Measurements from ENCODE around the gene NEDD8. TPM values are rescaled to one million over a fixed set of nuclear protein-coding genes. Genes with fewer than 3 reads are reported as not detected.

NEDD8 gene
- total and polyA plus RNA-seq, 2 experiments from 2014 or later: 138 to 326 TPM

- in situ Hi-C loops (cut with MboI): no loop called here
These were observed 46.4 kb downstream of the NEDD8 start for GRCh38 chr14:24185741-24186140.

GRCh38 chr14:24185026-24185425 is 47.1 kb downstream of the NEDD8 start:
- H3F3A ChIP-seq (ENCODE audit: insufficient read depth): peaks cover 24% of the 10 kb centered on the region
- H4K20me1 ChIP-seq (ENCODE audit: insufficient read depth): no peaks in the 10 kb centered on the region
- H2AFZ ChIP-seq: no peak overlapping the region
- H3K79me2 ChIP-seq (ENCODE audit: insufficient read depth): peaks cover 23% of the 10 kb centered on the region
- no peak overlapping the region for H3K4me2 ChIP-seq (ENCODE audit: unreplicated experiment)
- no peaks in the 10 kb centered on the region for H3K27me3 ChIP-seq (replicated peaks; ENCODE audit: insufficient read depth)
- no peak overlapping the region for H3K9ac ChIP-seq
- no peaks in the 10 kb centered on the region for H3K9me3 ChIP-seq (ENCODE audit: low read depth)
- no peak for TF ChIP-seq EZH2phosphoT487 (IDR thresholded peaks at IDR 0.05; ENCODE audit: insufficient read depth, low read depth)
- TF ChIP-seq EZH2 (IDR thresholded peaks at IDR 0.05; ENCODE audit: insufficient read depth, poor library complexity, severe bottlenecking): no peak
- H3K36me3 ChIP-seq (ENCODE audit: low read depth): peaks cover 9% of the 10 kb centered on the region; the same call in 1 of the 2 replicates
- 85 to 86% methylated on average over 7 of the region's 7 CpGs for WGBS, 2 experiments (ENCODE audit: low coverage in 1 of 2, low lambda C conversion rate in 2 of 2, missing lambda C conversion rate in 2 of 2)
- no peak overlapping the region for H3K4me3 ChIP-seq
- DNase-seq: no peak
- in situ Hi-C loops (cut with MboI): no loop called here
- H3K27ac ChIP-seq: no peak overlapping the region
- H3K9me2 ChIP-seq (ENCODE audit: insufficient read depth): no peaks in the 10 kb centered on the region
- peaks cover 18% of the 10 kb centered on the region for H3K4me1 ChIP-seq (ENCODE audit: insufficient read depth)

More at GRCh38 chr14:24185741-24186140, 46.4 kb downstream of the NEDD8 start:
- Histone ChIP-seq H3K4me2 (ENCODE audit: unreplicated experiment) (no peak overlapping the region), H3K4me1 (ENCODE audit: insufficient read depth) (peaks cover 13% of the 10 kb centered on the region), H3F3A (ENCODE audit: insufficient read depth) (peaks cover 17% of the 10 kb centered on the region), H3K79me2 (ENCODE audit: insufficient read depth) (peaks cover 23% of the 10 kb centered on the region), H3K27me3 (replicated peaks; ENCODE audit: insufficient read depth) (no peaks in the 10 kb centered on the region), H3K9me2 (ENCODE audit: insufficient read depth) (no peaks in the 10 kb centered on the region), H3K27ac (no peak overlapping the region), H3K9ac (no peak overlapping the region), H3K9me3 (ENCODE audit: low read depth) (no peaks in the 10 kb centered on the region), H2AFZ (no peak overlapping the region), H4K20me1 (ENCODE audit: insufficient read depth) (no peaks in the 10 kb centered on the region), H3K36me3 (ENCODE audit: low read depth) (peaks cover 6% of the 10 kb centered on the region; the same call in 1 of the 2 replicates), H3K4me3 (no peak overlapping the region)
- DNase-seq: no peak
- TF ChIP-seq EZH2 (IDR thresholded peaks at IDR 0.05; ENCODE audit: insufficient read depth, poor library complexity, severe bottlenecking) (no peak), EZH2phosphoT487 (IDR thresholded peaks at IDR 0.05; ENCODE audit: insufficient read depth, low read depth) (no peak)
- 86% methylated on average over 11 of the region's 11 CpGs for WGBS, 2 experiments (ENCODE audit: low coverage in 1 of 2, low lambda C conversion rate in 2 of 2, missing lambda C conversion rate in 2 of 2)

GRCh38 chr14:24184104-24184970 is 47.8 kb downstream of the NEDD8 start:
- 82 to 86% methylated on average over 12 to 19 of the region's 19 CpGs for WGBS, 2 experiments (ENCODE audit: low coverage in 1 of 2, low lambda C conversion rate in 2 of 2, missing lambda C conversion rate in 2 of 2)
- Histone ChIP-seq H3K36me3 (ENCODE audit: low read depth) (peaks cover 12% of the 10 kb centered on the region; the same call in 1 of the 2 replicates), H3K9me3 (ENCODE audit: low read depth) (no peaks in the 10 kb centered on the region), H3K27me3 (replicated peaks; ENCODE audit: insufficient read depth) (no peaks in the 10 kb centered on the region), H3K79me2 (ENCODE audit: insufficient read depth) (peaks cover 23% of the 10 kb centered on the region), H3K4me2 (ENCODE audit: unreplicated experiment) (no peak overlapping the region), H3K27ac (no peak overlapping the region), H3K9me2 (ENCODE audit: insufficient read depth) (no peaks in the 10 kb centered on the region), H2AFZ (no peak overlapping the region), H3F3A (ENCODE audit: insufficient read depth) (peaks cover 24% of the 10 kb centered on the region), H4K20me1 (ENCODE audit: insufficient read depth) (no peaks in the 10 kb centered on the region), H3K4me1 (ENCODE audit: insufficient read depth) (peaks cover 22% of the 10 kb centered on the region), H3K4me3 (no peak overlapping the region), H3K9ac (no peak overlapping the region)
- in situ Hi-C loops (cut with MboI): no loop called here
- no peak for TF ChIP-seq EZH2 (IDR thresholded peaks at IDR 0.05; ENCODE audit: insufficient read depth, poor library complexity, severe bottlenecking)
- no peak for TF ChIP-seq EZH2phosphoT487 (IDR thresholded peaks at IDR 0.05; ENCODE audit: insufficient read depth, low read depth)
- no peak for DNase-seq

GRCh38 chr14:24183014-24183481 is 49.1 kb downstream of the NEDD8 start:
- no peak for TF ChIP-seq EZH2 (IDR thresholded peaks at IDR 0.05; ENCODE audit: insufficient read depth, poor library complexity, severe bottlenecking)
- TF ChIP-seq EZH2phosphoT487 (IDR thresholded peaks at IDR 0.05; ENCODE audit: insufficient read depth, low read depth): no peak
- WGBS, 2 experiments (ENCODE audit: low coverage in 1 of 2, low lambda C conversion rate in 2 of 2, missing lambda C conversion rate in 2 of 2): 96 to 97% methylated on average over 10 to 15 of the region's 15 CpGs
- peaks cover 19% of the 10 kb centered on the region for H3K79me2 ChIP-seq (ENCODE audit: insufficient read depth)
- H3K4me1 ChIP-seq (ENCODE audit: insufficient read depth): peaks cover 17% of the 10 kb centered on the region
- no peaks in the 10 kb centered on the region for H3K27me3 ChIP-seq (replicated peaks; ENCODE audit: insufficient read depth)
- H2AFZ ChIP-seq: no peak overlapping the region
- H3K9ac ChIP-seq: no peak overlapping the region
- no peaks in the 10 kb centered on the region for H3K9me2 ChIP-seq (ENCODE audit: insufficient read depth)
- H3K27ac ChIP-seq: no peak overlapping the region
- H3K9me3 ChIP-seq (ENCODE audit: low read depth): no peaks in the 10 kb centered on the region
- no peak for DNase-seq
- H3K36me3 ChIP-seq (ENCODE audit: low read depth): peaks cover 25% of the 10 kb centered on the region; the same call in 1 of the 2 replicates
- no peak overlapping the region for H3K4me2 ChIP-seq (ENCODE audit: unreplicated experiment)
- in situ Hi-C loops (cut with MboI): no loop called here
- no peaks in the 10 kb centered on the region for H4K20me1 ChIP-seq (ENCODE audit: insufficient read depth)
- H3F3A ChIP-seq (ENCODE audit: insufficient read depth): peaks cover 22% of the 10 kb centered on the region
- H3K4me3 ChIP-seq: no peak overlapping the region

Data from GM23248 (cell line).